HG02943 (cell line): ENCODE data around the gene GNA14.
"Not testable (repeated sequence)": the region's sequence is repeated elsewhere in the genome, so short reads cannot be mapped to it uniquely, and the experiment has no call there.

ENCODE experiments used
- ATAC-seq: cut with Tn5 transposase; IDR thresholded peaks from one replicate; pipeline ENCODE4 v1.9.1; 2021; ENCODE audit warnings: mild to moderate bottlenecking, low read depth, moderate library complexity; ENCODE audit not compliant: unreplicated experiment

GNA14 gene

DNA sequence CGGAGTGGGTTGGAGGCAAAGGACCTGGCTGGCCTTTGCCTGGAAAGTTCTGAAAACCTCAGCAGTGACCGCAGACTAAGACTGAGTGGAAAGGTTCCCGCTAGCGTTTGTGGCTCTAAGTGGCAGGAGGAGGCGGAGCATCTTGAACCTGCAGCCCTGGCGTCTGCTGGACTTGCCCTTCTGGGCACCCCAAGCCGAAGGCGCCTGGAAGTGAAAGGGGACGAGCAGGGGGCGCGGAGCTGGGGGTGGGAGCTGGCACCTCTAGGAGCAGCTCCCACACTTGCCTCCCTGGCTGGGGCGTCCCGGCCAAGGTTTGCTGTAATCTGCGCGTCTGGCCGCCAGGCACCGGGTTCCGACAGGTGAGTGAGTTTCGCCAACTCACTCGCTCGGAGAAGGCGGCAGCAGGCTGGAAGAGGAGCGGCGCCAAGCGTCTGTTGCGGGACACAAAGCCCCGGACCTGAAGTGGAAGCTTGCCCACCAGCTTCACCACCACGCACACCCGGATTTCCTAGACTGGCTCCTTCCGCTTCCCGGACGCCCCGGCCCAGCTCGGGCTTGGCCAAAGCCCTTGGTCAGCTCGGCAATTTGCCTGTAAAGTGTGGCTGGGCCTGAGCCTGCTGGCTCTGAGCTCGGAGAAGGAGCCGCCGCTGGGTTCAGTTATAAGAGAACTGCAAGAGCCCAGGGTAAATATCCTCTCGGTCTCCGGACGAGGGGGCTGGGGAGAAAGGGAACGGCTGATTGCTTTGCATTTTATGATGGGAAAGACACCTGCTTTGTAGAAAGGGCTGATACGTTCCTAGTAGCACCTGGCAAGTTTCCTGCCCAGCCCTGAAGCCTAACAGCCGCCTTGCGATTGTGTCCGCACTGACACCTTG, at the start of gene GNA14:
Gene GNA14, minus strand, starts transcription at position 89 of the 875 bp plus-strand sequence. CDS start 529 bp downstream, outside the sequence.
- no peak for ATAC-seq

DNA sequence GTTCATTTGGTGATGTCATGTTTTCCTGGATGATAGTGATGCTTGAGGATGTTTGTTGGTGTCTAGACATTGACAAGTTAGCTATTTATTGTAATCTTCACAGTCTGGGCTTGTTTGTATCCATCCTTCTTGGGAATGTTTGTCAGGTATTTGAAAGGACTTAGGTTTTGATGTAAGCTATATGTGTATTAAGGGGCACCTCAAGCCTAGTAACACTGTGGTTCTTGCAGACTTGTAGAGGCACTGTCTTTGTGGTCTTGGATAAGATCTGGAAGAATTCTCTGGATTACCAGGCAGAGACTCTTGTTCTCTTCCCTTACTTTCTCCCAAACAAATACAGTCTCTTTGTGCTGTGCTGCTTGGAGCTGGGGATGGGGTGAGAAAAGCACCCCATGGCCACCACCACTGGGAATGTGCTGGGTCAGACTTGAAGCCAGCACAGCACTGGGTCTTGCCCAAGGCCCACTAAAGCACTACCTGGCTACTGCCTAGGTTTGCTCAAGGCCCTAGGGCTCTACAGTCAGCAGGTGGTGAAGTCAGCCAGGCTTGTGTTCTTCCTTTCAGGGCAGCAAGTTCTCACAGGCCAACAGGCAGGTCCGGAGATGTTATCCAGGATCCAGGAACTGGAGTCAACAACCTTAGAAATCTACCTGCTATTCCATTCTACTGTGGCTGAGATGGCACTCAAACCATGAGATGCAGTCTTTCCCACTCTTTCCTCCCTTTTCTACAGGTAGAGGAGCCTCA, 49.3 kb upstream of the GNA14 start:
- no peak for ATAC-seq

DNA sequence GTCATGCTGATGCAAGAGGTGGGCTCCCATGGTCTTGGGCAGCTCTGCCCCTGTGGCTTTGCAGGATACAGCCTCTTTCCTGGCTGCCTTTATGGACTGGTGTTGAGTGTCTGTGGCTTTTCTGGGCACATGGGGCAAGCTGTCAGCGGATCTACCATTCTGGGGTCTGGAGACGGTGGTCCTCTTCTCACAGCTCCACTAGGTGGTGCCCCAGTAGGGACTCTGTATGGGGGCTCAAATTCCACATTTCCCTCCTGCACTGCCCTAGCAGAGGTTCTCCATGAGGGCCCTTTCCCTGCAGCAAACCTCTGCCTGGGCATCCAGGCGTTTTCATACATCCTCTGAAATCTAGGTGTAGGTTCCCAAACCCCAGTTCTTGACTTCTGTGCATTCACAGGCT, 42.6 kb upstream of the GNA14 start:
- not testable (repeated sequence) for ATAC-seq

DNA sequence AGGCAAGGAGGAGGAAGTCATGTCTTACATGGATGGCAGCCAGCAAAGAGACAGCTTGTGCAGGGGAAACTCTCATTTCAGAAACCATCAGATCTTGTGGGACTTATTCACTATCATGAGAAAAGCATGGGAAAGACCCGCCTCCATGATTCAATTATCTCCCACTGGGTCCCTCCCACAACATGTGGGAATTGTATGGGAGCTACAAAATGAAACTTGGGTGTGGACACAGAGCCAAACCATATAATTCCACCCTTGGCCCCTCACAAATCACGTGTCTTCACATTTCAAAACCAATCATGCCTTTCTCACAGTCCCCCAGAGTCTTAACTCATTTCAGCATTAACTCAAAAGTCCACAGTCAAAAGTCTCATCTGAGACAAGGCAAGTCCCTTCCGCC, 42.0 kb upstream of the GNA14 start:
- not testable (repeated sequence) for ATAC-seq

DNA sequence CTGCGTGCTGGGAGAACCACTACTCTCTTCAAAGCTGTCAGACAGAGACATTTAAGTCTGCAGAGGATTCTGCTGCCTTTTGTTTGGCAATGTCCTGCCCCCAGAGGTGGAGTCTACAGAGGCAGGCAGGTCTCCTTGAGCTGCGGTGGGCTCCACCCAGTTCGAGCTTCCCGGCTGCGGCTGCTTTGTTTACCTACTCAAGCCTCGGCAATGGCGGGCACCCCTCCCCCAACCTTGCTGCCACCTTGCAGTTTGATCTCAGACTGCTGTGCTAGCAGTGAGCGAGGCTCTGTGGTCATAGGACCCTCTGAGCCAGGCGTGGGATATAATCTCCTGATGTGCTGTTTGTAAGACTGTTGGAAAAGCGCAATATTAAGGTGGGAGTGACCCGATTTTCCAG, 39.6 kb upstream of the GNA14 start:
- not testable (repeated sequence) for ATAC-seq

DNA sequence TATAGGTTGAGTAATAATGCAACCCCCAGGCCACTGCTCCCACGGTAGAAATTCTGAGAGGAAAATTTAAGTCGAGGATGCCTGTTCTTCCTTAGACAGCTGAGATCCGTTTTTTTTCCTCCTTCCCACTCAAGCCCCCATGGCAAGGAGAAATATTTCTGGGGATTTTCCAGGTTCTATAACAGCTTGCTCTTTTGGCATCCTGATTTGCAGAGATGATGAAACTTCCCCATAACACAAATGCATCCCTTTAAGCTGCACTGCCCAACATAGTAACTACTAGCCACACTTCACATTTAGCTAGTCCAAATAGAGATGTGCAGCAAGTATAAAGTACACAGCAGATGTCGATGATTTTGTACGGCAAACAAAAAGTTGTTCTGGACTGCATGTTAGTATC, 32.5 kb upstream of the GNA14 start:
- no peak for ATAC-seq

DNA sequence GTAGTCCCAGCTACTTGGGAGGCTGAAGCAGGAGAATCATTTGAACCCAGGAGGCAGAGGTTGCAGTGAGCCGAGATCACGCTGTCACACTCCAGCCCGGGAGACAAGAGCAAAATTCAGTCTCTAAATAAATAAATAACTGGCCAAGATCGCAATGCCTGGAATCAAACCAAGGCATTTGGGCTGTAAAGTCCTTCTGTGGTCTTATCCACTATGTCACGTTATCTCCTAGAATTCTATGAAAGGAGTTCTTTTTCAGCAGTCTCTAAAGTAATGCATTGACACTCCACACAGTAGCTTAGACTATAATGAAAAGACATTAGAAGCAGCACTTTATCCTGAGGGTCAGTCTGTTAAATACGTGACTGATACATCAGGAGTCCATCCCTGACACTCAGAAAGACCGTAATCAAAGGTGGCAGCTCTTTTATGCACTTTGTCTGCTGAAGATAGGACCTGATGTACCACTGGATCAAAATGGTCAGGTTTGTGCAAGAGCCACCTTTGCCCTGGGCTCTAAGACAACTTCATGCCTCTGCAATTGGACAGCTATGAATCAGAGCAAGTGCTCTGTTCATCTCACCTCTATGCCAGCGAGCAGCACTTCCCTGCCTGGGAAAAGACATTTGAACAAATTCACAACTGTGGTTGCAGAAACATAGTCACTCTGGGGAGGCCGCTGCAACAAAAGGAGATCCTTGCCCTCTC, 31.7 kb upstream of the GNA14 start:
- no peak for ATAC-seq

DNA sequence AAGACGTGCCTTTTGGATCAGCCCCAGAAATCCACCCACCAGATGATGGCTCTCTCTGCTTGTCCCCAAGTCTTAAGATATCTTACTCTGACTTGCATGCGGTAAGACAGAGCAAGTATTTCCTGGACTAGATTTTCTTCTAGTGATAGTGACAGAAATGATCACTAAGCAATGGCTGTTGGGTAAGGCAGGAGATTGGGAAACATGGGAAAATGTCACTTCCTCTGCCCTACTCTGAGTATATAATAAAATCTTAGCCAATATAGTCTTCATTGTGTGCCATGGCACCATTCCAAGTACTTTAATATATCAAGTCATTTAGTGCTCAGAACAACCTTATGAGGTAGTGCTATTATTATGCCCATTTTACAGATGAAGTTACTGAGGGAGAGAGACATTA, 31.0 kb upstream of the GNA14 start:
- ATAC-seq, result no peak

DNA sequence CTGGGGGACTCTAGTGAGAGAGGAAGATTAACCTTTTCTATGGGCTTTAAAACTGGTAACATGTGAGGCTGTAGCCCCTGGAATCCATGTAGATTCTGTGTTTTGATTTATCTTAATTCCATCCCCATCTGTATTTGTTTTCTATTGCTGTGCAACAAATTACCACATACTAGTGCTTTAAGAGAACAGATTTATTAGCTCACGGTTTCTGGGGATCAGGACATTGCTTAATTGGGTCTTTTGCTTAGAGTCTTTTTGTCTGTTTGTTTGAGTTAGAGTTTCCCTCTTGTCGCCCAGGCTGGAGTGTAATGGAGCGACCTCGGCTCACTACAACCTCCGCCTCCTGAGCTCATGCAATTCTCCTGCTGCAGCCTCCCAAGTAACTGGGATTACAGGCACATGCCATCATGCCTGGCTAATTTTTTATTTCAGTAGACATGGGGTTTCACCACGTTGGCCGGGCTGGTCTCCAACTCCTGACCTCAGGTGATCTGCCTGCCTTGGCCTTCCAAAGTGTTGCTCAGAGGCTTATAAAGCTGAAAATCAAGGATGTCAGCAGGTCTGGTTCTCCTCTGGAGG, 29.9 kb upstream of the GNA14 start:
- no peak for ATAC-seq

DNA sequence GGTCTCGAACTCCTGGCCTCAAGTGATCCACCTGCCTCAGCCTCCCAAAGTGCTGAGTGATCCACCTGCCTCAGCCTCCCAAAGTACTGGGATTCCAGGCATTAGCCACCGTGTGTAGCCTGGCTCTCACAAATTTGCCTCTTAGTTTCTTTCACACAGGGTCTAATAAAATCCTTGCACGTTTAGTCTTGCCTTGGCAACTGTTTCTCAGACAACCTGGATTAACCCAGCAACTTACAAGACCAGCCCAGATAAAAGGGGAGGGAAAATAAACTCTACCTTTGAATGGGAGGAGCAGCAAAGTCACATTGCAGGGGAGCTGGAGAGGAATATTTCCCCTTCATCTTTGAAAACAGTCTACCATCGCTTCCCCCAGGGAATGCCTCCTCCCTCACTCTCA, 29.3 kb upstream of the GNA14 start:
- ATAC-seq, result no peak

DNA sequence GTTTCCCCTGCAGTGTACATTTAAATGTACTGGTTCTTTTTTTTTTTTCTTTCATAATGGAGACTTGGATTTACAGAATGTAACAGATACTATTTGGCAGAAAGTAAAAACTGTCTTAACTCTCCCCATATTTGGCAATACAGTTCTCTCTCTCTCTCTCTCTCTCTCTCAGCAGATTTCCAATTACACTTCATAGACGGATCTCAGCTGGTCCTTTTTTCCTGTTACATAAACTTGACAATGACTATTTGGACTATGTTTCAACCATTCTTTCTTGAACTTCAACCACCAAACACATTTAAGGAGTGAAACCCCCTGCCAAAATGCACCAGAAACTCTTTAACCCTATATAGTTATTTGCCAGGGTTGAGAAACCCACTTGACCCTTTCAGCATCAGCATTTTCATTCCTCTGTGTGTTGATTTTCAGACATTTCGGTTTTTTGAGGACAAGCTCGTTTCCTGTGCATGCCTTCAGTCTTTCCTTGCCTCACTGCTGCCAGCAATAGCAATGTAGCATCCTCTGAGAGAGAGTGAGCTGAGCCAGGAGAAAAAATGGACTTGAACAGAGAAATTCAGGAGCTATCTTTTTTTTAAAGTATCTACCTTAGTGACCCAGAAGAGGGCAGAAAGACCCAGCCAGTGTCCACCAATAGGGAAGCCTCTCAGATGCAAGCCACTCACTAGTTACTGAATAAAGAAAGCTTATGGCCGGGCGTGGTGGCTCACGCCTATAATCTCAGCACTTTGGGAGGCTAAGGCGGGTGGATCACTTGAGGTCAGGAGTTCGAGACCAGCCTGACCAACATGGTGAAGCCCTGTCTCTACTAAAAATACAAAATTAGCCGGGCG, 26.0 kb upstream of the GNA14 start:
- ATAC-seq, result no peak

DNA sequence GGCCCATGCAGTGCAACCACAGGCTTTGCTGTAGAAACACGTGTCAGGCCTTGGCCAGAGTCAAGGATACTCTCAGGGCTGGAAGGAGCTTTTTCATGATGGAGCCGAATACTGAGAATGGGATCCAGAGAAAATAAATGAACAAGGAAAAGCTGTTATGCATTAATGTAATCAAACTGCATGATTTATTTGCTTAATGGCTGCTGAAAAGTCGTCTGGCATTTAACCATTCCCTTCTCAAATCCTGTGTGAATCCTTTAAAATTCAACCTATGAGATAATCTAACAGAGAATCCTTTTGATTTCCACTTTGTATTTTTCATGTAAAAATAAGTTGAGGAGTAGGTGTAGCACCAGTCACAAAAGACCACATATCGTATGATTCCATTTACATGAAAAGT, 24.1 kb upstream of the GNA14 start:
- no peak for ATAC-seq

DNA sequence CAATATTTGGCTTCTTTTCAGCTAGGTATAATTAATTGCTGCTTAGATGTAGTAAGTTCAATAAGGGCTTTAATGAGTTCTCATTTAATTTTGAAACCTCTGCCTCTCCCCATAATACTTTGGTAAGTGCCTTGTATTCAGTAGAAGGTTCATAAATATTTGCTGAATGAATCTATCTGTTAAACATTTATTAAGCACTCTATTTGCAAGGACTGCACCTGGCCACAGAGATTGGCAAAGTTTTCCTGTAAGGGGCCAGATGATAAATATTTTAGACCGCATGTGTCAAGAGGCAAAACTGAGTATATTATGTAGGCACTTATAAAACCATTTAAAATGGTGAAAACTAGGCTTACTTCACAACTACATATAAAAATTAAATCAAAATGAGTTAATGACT, 19.0 kb upstream of the GNA14 start:
- ATAC-seq, result no peak

DNA sequence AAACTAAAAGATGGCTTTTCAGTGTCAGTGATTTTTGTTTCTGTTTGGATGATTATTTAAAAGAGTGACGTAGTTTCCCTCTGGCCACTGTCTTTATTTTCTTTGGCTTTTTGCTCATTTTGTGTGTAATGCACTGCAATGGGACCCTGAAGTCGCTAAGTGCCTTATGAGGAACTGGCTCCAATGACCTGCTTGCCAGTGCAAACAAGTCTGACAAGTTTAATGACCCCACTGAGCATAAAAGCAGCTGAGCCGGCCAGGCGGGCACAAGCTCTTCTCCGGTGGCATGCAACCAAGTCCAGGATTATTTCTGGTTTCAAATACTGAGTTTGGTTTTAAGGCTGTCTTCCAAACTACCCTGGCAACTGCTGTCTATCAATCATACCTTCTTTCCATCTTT, 15.6 kb upstream of the GNA14 start:
- no peak for ATAC-seq

DNA sequence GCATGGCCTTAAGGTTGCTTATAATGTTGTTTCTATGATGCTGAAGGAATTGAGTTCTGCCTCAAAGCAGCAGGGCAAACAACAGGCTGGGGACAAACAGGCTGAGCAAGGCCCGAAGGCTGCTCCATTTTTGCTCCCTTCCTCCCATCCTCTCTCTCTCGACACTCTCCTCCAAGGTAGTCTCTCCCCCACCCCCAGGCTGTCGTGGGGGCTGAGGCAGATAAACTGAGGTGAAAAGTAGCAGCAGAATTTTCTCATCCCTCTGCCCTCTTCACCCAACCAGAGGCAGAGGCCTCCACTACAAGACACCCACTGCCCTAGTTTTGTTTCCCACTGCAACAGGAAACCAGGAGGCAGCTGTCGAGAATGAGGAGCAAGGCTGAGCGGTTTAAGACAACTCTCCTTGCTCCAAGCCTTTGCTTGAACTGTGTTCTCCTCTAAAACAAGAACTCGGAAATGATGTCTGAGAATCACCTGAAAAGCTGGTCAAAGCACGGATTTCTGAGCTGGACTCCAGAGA, 13.5 kb upstream of the GNA14 start:
- no peak for ATAC-seq

DNA sequence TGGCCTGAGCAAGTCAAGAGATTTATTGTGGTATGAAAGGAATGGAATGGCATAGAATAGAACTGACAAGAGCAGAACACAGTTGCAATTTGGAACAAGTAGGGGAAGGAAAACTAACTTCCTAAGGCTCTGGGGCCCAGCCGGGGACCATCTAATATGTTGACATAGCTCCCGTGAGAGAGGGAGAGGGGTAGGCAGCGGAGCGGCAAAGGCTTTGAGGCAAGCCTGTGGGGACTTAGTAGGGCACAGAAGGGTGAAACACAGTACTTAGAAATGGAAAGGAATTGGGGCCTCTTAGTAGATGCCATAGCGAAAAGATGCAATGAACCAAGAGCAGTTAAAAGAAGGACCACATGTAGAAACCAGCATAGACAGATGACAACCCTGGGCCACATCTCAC, 11.8 kb upstream of the GNA14 start:
- no peak for ATAC-seq

DNA sequence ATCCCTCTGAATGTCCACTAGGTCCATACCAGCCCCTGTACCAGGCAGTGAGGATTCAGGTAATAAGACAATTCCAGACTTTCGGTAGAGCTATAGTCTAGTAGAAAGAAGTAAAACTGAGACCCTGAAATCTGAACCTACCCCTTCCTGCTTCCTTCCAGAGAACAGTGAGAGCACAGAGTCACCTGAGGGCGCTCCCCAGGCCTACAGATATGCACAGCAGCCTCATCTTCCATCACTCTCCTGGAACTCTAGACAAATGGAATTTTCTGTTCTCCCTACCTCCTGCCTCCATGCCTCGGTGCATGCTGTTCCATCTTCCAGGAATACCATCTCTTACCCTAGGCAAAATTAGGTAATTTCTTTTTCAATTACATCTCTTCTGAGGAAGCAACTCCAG, 3.1 kb upstream of the GNA14 start:
- no peak for ATAC-seq

DNA sequence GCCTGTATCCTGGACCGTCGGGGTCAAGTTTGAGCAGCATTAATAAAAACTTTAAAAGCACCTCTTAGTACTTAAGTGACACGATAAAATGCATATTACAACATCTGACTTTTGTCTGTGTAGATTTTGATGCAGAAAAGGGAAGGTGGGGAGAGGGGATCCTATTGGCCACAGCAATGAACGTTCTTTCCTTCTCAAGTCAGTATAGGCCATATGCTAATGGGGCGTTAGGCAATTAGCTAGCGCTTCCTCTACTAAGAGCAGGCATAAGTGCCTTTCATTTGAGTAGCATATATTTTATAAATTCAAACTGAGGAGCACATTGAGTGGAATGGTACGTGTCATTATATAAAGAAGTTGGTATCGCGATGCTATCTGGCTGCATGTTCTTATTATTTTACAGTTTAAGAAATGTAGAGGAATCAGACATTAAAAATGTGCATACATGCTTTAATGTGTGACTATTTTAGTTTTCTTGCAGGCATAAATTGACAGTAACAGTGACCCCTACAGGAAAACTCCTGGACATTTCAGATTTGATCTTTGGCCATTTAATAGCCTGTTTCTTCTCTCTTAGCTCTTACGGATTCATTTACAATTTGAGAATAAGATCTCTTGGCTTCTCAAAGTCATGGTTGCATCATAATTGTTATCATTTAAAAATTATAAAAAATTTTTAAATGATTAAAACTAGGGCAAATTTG, 1.1 kb upstream of the GNA14 start:
- ATAC-seq, result no peak
